ENCODE data around the gene MAN2B2. TPM values are rescaled to one million over a fixed set of nuclear protein-coding genes. Genes with fewer than 3 reads are reported as not detected.

Gene MAN2B2
- polyA plus RNA-seq, 1 experiment = 22.8 TPM

DNA sequence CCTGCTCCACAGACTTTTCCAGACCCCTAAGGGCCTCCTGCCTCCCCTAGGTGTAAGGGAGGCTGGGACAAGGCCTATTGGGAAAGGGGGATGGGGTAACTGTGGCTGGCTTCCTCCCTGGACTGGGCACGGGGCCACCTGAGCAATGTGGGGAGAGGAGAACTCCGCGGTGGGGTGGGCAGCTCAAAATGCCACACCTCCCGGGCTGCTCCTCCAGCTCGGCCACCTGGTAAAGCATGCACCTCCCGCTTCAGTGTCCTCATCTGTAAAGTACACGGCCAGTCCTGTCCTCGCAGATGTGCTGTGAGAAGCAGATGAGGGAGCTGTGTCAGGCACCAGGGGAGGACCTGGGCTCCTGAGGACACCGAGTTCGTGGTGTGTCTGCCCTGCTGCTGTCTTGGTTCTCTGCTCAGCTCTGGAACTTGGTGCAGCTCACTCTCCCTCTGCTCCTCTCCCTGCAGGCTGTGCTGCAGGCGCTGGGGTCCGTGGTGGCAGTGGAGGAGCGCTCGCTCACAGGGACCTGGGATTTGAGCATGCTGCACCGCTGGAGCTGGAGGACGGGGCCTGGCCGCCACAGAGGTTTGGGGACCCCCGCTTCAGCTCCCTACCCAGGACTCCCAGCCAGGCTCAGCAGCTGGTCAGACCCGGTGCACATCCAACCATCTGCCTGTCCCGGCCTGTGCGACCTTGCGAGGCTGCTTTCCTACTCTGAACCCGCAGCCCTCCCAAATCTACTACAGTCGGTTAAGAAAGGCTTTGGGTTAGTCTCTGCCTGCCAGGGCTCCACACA is 44.7 kb downstream of the MAN2B2 start:
- Histone ChIP-seq H3K9me3 (ENCODE audit: control insufficient read depth, insufficient read depth, low read length) (no peaks in the 10 kb centered on the region; the same call in none of the 2 replicates), H3K27me3 (ENCODE audit: control insufficient read depth, insufficient read depth, low read length) (no peaks in the 10 kb centered on the region), H3K27ac (ENCODE audit: low read depth, low read length) (no peak overlapping the region), H3K4me3 (ENCODE audit: low read depth, low read length) (no peak overlapping the region)
- DNase-seq (ENCODE audit: low read depth, low spot score) = no peak
- ChIA-PET CTCF (no interaction called here), POLR2A (no interaction called here)
- TF ChIP-seq, protein P1, sequence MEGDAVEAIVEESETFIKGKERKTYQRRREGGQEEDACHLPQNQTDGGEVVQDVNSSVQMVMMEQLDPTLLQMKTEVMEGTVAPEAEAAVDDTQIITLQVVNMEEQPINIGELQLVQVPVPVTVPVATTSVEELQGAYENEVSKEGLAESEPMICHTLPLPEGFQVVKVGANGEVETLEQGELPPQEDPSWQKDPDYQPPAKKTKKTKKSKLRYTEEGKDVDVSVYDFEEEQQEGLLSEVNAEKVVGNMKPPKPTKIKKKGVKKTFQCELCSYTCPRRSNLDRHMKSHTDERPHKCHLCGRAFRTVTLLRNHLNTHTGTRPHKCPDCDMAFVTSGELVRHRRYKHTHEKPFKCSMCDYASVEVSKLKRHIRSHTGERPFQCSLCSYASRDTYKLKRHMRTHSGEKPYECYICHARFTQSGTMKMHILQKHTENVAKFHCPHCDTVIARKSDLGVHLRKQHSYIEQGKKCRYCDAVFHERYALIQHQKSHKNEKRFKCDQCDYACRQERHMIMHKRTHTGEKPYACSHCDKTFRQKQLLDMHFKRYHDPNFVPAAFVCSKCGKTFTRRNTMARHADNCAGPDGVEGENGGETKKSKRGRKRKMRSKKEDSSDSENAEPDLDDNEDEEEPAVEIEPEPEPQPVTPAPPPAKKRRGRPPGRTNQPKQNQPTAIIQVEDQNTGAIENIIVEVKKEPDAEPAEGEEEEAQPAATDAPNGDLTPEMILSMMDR (IDR thresholded peaks at IDR 0.05; ENCODE audit: low read depth, low read length) = no peak

DNA sequence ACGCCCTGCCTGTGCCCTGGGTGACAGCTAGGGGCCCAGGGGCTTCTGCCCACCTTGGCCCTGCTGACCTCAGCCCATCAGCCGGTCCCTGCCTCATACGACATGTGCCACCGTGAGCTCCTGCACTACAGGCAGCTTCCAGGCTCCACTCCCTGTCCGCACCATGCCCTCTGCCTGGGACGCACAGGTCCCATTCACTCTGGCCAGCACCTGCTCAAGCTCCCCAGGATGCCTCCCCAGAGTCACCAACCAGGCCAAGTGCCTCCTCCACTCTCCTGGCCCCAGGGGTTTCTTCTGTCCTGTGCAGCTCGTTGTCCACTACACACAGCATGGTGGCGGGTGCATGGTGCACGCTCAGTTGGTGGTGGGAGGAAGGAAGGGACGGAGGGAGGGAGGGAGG is 45.3 kb downstream of the MAN2B2 start:
- Histone ChIP-seq H3K4me3 (ENCODE audit: low read depth, low read length) (no peak overlapping the region), H3K27ac (ENCODE audit: low read depth, low read length) (no peak overlapping the region), H3K9me3 (ENCODE audit: control insufficient read depth, insufficient read depth, low read length) (no peaks in the 10 kb centered on the region; the same call in none of the 2 replicates), H3K27me3 (ENCODE audit: control insufficient read depth, insufficient read depth, low read length) (no peaks in the 10 kb centered on the region)
- DNase-seq (ENCODE audit: low read depth, low spot score) = no peak
- TF ChIP-seq, protein P1 (IDR thresholded peaks at IDR 0.05; ENCODE audit: low read depth, low read length) = no peak
- POLR2A ChIA-PET = no interaction called here
- CTCF ChIA-PET = no interaction called here

DNA sequence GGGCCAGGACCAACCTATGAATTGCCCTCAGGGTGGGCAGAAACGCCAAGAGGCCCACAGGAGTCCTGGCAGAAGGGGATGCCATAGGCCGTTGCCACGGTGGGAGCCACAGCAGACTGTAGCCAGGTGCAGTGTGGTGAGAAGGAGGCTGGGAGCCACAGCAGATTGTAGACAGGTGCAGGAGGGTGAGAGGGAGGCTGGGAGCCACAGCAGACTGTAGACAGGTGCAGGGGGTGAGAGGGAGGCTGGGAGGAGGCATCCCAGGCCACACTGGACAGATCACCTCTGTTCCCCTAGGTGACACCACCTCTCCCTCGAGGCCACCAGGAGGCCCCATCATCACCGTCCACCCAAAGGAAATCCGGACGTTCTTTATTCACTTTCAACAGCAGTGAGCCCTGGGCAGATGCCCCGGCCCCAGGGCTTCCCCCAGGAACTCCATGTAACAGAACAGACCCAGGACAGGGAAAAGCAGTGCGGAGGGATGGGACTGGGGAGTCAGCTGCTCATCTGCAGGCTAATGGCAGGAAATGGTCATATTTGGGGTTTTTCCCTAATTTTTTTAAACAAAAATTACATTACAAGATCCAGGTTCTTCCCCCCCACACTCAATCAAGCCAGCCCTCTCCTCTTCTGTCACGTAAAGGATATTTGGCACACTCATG is 46.0 kb downstream of the MAN2B2 start:
- H3K4me3 ChIP-seq (ENCODE audit: low read depth, low read length) = no peak overlapping the region
- no peaks in the 10 kb centered on the region; the same call in none of the 2 replicates for H3K9me3 ChIP-seq (ENCODE audit: control insufficient read depth, insufficient read depth, low read length)
- no peak overlapping the region for H3K27ac ChIP-seq (ENCODE audit: low read depth, low read length)
- ChIA-PET CTCF (no interaction called here), POLR2A (no interaction called here)
- H3K27me3 ChIP-seq (ENCODE audit: control insufficient read depth, insufficient read depth, low read length) = no peaks in the 10 kb centered on the region
- TF ChIP-seq, protein P1 (IDR thresholded peaks at IDR 0.05; ENCODE audit: low read depth, low read length) = no peak
- DNase-seq (ENCODE audit: low read depth, low spot score) = no peak

DNA sequence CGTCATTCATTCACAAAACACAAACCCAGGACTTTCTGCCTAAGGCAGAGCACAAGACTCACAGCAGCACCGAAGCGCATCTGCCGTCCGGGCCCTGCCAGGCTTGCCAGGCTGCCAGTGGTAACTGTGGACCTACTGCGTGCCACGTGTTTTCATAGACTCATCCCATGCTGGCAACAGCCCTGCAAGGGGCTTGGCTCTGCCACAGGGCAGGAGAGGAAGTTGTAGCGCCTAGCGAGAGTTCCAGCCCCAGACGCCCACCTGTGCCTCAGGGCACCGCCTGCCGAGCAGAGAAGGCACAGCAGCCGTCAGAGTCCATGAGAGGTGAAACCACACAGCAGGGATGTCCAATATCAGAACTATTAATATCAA is 46.6 kb downstream of the MAN2B2 start:
- Histone ChIP-seq H3K27ac (ENCODE audit: low read depth, low read length) (no peak overlapping the region), H3K4me3 (ENCODE audit: low read depth, low read length) (no peak overlapping the region), H3K9me3 (ENCODE audit: control insufficient read depth, insufficient read depth, low read length) (no peaks in the 10 kb centered on the region; the same call in none of the 2 replicates), H3K27me3 (ENCODE audit: control insufficient read depth, insufficient read depth, low read length) (no peaks in the 10 kb centered on the region)
- POLR2A ChIA-PET = interaction anchor here (0.7 kb wide), 1 partner anchor 30 kb away, joined by 4 read pairs; no protein-coding TSS in a partner anchor
- TF ChIP-seq, protein P1 (IDR thresholded peaks at IDR 0.05; ENCODE audit: low read depth, low read length) = no peak
- CTCF ChIA-PET = no interaction called here
- DNase-seq (ENCODE audit: low read depth, low spot score) = no peak

DNA sequence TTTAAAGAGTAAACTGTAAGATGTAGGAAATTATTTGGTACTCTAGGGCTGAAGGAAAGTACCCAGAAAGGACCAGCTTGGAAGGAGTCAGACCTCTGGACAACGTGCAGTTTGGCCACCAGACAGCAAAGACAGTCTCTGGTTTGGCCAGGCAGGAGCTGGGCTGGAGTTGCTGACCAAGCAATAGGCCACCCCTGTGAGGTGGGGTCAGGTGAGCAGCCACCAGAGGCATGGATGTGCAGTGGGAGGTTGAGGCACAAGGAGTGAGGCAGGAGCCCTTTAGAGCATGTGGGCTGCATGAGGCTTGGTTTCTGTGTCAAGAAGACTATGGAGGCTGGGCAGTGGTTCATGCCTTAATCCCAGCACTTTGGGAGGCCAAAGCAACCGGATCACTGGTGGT is 47.8 kb downstream of the MAN2B2 start:
- H3K9me3 ChIP-seq (ENCODE audit: control insufficient read depth, insufficient read depth, low read length) = no peaks in the 10 kb centered on the region; the same call in 1 of the 2 replicates
- no peak overlapping the region for H3K27ac ChIP-seq (ENCODE audit: low read depth, low read length)
- no peak for DNase-seq (ENCODE audit: low read depth, low spot score)
- CTCF ChIA-PET = no interaction called here
- TF ChIP-seq, protein P1 (IDR thresholded peaks at IDR 0.05; ENCODE audit: low read depth, low read length) = no peak
- POLR2A ChIA-PET = interaction anchor here (0.7 kb wide), 2 partner anchors 10 to 48 kb away, joined by 4 to 5 read pairs; partner anchors contain the start of gene MAN2B2
- H3K27me3 ChIP-seq (ENCODE audit: control insufficient read depth, insufficient read depth, low read length) = no peaks in the 10 kb centered on the region
- no peak overlapping the region for H3K4me3 ChIP-seq (ENCODE audit: low read depth, low read length)
